Activated CD4-positive, alpha-beta T cell treated with anti-CD3 and anti-CD28 coated beads, Interleukin-2, amount 50 U/mL, for 1 hour (primary cell): ENCODE results near the gene SLC7A14.

Experiments used
- DNase-seq: peaks from one replicate; pipeline ENCODE4 v3.0.0-alpha.2; 2020

The SLC7A14 gene

DNA sequence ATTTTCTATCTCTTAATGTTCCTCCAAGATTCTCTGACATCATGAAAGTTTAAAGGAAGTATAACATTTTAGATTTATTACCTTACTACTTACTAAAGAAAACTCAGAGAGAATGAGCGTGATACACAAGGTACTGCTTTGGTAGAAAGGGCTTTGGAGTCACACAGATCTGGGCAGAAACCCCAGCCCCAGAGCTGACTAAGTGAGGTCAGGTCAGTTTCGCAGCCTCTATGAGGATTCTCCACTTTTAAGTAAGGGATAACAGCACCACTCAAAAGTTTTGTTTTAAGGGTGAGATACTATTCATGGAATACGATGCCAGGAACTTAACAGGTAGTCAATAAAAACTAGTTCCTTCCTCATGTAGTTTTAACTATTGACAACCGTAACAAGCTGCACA, 91.1 kb downstream of the SLC7A14 start:
- no peak for DNase-seq

DNA sequence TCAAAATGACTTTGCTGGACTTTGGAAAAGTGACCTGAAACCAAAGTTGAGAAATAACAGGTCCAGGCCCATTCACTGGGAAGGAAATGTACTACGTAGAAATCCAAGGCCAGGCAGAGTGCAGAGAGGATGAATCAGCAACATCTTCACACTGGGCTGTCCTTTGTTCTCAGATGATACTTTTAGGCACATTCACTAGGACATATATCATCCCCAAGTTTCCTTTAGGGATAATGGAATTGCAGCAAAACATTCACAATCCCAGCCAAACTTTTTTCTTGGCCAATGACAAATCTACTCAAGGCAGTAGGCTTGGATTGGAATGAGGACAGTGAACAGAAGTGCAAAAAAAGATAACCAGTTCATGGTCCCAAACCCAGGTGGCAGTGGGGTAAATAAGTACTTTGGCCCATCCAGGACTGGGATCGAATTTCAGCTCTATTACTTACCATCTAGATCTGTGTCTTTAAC, 92.1 kb downstream of the SLC7A14 start:
- no peak for DNase-seq

DNA sequence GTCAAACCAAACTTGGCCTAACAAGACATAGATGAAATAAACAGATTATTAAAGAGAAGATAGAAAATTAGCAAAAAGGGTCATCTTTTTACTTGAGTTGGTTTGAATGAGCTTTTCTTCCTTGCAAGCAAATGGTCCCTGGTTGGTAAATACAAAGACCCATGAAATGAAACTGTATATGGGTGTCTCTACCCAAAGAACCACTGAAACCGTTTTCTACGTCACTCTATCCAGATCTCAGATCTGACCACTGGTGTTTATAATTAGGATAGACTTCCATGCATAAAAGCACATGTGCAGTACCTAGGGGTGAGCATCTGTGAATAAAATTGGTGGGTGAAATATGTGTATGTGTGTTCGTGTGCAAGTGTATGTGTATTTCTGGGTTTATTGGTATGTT, 94.0 kb downstream of the SLC7A14 start:
- no peak for DNase-seq

DNA sequence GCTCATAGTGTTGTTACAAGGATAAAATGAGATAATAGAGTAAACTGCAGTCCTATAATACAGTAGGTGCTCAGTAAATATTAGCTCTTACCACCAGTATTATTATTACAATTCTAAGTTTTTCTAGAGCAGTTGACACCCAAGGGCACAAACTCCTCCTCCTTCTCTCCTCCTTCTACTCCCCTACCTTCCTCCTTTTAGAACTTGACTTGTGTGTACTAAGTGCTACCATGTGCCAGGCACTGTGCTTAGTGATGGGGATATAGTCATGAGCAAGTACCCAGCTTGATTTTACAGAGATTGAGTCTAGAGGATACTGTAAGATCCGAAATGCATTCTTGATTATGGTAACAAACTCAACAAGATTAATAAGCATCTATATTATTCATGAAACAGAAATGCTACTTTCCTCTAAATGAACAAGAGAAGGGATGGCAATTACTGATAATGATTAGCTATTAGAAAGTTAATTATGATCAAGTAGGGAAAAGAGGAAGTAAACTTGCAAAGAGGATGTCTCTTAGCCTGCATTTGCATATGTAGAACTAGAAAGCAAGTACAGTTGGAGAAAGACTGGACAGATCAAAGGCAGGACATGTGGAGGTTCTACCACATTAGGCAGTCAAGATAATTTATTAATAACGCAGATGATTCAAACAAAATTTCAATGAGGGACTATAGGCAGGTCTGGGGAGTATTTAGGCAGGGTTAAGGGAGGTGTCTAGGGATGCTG, 94.9 kb downstream of the SLC7A14 start:
- DNase-seq: no peak

DNA sequence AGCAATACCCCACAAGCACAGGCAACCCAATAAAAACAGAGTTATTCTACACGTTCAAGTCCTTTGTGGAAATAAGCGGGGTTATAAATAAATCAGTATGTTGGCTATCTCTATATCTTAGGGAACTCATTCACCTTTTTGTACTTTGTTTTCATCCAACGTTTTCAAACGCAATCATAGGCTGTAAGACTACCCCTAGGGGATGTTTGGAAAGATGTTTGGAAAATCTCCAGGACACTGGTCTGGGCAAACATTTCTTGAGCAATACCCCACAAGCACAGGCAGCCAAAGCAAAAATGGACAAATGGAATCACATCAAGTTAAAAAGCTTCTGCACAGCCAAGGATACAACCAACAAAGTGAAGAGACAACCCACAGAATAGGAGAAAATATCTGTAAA, 97.1 kb downstream of the SLC7A14 start:
- DNase-seq: no peak

DNA sequence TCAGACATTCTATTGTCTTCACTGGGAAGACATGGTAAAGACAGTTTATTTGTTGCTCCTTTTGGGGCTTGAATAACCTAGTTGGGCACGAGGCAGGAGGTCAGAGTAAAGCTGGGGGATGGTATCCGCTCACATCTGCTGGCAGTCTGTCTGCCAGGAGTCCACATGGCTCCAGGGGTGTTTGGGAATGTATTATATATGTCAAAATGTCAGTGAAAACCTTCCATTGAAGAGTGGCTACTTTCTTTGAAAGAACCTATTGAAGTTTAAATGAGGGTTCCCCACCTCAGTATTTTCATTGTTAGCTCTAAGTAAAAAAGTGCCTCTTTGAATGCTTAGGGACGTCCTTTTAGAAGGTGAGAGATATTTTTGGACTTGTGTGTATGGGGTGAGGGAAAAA, 98.8 kb downstream of the SLC7A14 start:
- DNase-seq: no peak

DNA sequence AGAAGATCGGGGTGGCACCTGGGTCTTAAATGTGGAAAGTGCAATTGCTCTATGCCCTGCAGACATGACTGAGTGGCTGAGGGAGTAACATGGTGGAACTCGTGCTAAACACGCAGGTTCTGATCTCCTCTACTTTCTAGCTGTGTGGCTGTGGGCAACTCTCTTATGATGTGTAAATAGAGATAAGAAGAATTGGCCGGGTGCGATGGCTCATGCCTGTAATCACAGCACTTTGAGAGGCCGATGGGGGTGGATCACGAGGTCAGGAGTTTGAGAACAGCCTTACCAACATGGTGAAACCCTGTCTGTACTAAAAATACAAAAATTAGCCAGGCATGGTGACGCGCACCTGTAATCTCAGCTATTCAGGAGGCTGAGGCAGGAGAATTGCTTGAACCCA, 99.5 kb downstream of the SLC7A14 start:
- DNase-seq: no peak

DNA sequence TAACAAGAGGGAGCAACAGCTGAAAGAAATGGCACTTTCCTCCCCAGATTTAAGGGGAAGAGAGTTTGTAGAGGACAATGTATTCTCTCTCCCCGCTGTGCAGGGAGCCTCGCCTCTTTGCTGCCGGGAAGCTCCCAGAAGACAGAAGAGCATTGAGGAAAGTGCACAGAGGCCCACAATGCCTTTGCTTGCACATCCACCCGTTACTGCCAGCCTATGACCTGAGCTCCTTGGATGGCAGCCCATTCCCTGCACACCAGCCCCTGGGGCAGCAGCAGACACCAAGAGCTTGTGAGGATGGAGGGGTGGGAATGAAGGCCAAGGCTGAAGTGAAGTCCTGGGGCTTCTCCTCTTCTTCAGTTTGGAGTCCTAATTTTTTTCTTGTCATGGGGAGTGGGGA, 100.2 kb downstream of the SLC7A14 start:
- no peak for DNase-seq

DNA sequence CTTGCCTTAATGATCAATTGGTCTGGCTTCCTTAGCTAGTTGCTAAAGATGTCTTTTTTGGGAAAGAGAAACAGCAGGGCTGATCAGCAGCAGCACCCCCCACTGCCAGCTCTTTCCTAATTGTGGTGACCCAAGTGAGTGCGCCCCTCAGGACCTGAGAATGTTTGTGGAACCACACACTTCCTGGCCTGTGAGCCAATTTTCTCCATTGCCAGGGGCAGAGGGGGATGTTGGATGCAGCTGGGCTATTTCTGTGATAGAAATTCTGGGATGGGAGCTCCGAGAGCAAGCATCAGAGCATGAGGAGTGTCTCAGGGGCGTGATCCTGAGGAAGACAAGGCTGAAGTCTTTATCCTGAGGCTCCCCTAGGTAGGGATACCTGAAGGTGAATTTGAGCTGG, 100.6 kb downstream of the SLC7A14 start:
- DNase-seq: no peak

DNA sequence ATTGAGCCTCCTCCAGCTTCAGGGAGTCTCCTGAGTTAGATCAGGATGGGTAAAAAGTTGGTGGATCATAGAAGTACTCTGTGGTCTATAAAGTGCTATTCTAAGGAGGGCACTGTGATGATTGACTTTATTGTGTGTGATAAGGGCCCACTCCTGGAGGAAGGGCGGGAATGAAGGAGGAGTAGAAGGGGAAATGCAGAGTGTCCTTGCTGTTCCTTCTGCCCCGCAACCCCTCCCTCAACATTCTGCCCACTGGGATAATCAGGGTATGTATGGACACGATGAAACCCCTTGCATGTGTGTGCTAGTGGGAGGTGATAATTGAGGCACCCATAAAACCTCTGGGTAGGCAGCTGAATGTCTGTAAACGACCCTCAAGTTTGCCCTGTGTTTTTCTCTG, 101.0 kb downstream of the SLC7A14 start:
- DNase-seq: no peak

DNA sequence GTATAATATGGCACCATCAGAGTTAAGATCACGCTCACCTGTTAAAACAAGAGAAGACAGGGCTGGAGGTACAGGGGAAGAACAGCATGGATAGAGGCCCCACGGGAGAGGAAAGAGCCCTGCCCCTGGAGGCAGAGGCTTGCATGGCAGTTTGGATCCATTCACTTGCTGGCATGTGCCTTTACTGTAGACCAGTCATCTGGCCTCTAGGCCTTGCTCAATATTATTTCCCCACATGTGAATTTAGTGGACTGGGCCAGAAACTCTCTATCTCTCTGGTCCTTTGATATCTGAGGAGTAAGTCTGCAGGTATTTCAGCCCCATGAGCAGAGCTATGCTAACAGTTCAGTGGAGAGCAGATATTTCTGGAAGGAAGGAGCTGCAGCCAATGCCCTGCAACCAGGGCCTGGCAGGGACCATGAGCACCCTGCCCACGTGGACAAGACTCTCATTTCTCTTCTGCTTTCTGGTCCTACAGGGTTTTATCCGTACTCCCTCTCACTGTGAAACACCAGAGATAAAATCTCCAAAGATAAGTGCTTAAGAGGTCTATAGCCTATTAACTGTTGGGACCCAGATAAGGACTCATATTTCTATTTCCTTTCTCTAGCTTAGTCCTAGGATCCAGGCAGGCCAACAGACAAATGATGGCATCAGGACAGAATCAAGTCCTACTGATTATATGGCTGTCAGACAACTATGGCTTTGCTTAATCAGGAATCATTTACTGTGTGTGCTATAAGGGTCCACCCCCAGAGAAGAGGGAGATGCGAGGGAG, 102.2 kb downstream of the SLC7A14 start:
- DNase-seq: no peak

DNA sequence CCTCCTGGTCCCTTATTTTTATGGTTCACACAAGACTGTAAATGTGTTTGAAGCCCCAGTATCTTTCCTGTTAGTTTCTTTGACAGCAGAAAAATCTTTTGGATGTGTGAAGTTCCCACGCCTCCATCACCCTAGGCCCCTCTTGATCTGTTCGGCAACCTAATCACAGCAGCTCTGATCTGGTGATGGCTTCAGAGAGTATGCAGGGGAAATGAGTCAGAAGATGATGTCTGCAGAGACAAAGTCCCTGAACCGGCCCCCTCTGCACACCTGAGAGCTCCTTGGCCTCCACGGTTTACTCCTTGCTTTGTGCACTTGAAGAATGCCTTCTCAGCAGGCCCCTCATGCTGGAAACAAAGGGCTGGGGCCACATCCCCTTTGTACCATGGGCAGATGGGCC, 103.7 kb downstream of the SLC7A14 start:
- DNase-seq: no peak

DNA sequence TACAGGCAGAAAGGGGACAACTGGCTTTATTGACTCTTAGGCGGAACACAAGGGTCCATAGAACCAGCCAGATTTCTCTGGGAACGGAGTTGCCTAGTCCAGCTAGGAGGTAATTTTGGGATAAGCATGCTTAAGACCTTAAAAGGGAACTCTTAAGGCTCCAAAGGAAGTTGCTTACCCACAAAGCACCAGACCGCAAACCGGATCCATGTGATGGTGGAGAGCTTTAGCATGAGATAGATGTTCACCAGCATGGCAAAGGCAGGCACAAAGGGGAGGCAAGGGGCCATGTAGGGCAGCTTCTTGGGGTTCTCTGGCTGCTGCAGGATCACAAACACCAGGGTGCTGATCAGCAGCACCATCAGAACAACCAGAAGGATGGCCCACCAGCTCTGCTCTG, 105.8 kb downstream of the SLC7A14 start:
- no peak for DNase-seq

DNA sequence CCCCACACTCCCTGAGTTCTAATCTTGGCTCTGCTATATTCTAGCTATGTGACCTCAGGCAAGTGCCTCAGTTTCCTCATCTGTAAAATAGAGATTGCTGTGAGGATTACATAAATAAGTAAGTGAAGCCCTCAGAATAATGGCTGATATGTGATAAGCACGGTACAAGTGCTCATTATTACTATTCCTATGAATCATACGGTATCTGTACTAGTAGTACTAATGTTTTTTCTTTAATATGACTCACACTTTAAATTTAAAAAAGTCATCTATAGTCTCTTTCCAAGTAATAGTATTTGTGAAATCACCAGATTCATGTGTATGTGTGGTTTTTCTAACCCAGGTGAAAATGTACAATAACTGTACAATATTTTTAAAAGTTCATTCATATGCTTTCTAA, 108.5 kb downstream of the SLC7A14 start:
- DNase-seq: no peak

DNA sequence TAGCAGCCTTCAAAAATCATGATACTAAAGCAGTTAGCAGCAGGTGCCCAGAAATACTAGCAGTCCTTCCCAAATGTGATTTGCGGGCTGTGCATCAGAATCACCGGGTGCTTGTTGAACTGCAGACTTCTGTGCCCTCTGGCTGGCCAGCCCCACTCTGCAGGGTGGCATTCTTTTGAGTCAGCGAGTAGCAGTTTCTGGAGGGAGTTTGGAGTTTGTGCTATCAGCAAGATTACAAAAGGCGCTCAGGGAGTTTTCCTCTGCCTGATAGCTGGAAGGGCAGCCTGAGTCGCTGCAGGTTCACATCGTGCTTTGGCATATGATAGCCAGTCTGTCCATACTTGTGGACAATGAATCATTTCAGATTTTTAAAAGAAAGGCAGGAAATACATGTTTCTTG, 109.6 kb downstream of the SLC7A14 start:
- no peak for DNase-seq

DNA sequence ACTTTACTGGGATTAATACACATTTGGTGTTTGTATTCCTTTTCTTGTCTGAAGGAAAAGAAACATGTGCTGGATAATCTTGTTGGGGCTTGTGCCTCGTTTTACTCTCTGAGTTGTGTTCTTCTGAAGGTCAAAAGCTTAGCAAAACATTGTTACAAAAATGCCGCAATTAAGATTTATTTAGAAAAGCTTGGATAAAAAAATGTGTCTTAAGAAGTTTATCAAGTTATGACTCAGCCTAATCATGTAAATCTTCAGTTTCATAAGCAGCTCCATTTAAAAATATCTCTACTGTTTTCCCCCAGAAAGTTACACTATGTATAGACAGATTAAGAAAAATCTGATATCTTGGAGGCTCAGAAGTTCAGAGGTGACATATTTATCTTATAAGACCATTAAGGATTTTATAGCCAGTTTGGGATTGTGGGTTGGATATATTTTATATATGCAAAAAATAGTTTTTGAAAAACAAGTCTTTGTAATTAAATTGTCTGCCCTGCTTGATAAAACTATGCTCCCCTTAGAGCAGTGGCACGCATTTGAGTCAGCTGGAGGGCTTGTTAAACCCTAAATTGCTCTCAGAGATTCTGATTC, 110.7 kb downstream of the SLC7A14 start:
- no peak for DNase-seq

DNA sequence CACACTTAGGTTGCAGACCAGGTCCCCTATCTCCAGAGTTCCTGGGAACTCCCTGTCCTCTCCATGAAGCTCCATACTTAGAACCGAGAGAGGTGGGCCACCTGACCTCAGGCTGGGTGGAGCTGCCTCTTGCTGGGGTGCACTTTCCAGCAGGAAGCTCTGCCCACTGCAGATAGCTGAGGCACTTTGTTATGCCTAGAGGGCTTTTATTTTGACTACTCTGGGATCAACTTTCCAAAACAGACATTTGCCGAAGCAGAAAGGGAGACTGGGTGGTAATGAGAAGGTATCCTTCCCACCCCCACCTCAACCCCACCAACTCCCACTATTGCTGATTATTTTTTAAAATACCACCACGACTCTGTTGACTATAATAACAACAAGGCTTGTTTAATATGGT, 112.5 kb downstream of the SLC7A14 start:
- DNase-seq: no peak

DNA sequence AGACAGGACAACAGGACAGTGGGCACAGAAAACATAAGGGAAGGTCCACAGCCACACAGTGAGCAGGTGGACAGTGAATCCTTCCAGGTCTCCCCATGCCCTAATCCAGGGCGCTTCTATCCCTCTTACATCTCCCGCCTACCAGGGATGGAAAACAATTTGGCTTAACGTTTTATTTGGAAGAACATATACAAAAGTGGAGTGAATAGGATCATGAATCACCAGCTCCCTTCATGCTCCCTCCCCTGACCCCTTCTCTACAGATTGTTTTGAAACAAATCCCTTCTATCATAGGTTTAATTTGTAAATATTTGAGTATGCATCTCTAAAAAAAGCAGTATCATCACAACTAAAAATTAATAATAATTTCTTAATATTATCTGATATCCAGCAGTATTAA, 114.7 kb downstream of the SLC7A14 start:
- DNase-seq: no peak

DNA sequence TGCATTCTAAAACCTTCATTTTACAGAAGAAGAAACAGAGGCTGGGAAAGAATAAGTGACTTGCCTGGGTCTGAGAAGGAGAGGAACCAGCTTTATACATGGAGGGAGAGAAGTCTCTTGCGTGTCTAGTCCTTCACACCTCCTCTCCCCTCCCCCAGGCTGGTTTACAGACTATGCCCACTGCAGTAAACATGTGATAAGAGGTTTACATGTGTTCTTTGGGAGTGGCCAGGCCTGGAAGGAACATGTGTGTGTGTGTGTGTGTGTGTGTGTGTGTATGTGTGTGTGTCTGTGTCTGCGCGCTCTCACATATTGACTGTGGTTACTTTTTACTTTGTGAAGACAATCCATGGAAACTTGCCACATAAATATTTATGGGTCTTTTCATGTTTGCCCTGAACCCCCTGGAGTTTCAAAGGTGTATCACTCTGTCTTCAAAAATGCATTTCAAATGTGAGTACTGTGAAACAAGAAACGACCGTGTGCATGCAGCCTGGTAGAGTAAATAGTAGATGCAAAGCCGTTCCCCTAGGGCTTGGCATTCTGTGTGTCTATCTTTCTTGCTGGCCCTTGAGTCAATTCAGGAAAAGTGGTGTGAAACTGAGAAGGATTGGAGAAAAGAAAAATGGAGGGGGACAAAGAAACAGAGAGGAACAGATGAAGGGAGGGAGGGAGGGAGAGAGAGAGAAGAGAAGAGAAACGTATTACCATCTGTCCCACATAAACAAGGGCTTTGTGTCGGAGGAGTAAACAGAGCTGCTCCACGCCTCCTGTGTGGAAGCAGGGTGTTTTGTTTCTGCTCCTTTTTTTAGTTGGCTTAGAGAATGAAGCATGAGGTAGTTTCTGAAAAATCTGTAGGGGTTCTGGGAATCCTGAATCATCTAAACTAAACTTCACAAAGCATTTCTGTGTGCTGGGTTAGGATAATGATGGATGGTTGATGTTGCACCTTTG, 115.5 kb downstream of the SLC7A14 start:
- no peak for DNase-seq

DNA sequence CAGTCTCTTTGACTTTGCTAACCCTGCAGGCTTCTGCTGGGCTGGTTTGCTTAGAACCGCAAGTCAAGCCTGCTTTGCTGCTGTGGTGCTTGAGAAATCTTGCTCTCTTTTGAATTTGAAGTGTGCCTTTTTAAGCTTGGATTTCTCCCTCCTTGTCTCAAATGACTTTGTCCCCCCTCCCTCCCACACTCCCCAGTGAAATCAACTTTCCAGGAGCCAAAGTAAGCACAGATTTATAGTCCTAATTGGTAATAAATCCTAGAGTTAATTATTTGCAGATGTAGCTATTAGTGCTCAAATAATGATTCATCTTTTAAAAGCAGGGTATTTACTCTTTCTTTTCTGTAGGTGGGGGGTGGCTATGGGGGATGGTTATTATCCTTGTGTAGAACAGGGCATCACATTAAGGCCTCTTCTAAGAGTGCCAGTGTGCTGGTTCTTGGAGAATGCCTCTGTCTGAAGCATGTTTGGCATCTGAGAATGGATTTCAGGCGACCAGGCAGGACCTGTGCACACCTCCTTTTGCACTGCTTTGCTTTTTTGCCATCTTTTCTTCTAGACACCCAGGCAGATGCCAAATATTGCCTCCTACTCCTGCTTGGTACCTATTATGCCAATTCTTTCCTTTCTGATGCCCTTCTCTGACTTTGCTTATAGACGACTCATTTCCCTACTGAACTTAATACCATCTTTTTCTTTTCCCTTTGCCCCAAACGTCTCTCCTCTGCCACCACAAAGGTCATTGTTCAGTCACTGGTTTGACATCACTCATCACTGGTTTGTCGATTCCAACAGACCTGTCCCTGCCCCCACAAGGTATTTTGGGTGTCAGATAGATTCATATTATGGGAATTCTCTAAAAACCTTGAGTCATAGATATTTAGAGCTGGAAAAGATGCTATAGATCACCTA, 116.5 kb downstream of the SLC7A14 start:
- DNase-seq: no peak

DNA sequence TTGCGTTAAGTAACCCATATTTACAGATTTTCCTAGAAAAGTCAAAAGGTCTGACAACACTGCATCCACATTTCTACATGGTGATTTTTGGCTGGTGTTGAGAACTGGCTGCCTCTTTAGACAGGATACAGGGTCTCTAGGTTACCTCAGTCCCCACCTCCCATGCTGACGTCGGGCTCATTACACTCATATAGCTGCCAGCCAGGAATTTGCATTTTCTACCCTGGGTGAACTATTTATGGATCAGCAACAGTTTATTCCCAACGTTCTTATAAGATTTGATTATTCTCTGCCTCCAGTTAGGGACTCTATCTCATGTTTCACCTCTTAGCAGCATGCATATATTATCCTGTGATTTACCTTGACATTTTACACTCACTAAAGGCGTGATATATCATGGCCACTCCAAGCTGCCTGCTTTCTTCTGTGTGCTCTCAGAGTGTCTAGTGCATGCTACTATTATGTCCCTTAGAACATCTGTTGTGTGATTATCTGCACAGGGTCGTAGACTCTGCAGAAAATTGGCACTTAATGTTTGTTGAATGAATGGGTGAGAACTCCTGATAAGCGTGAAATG, 118.2 kb downstream of the SLC7A14 start:
- no peak for DNase-seq

DNA sequence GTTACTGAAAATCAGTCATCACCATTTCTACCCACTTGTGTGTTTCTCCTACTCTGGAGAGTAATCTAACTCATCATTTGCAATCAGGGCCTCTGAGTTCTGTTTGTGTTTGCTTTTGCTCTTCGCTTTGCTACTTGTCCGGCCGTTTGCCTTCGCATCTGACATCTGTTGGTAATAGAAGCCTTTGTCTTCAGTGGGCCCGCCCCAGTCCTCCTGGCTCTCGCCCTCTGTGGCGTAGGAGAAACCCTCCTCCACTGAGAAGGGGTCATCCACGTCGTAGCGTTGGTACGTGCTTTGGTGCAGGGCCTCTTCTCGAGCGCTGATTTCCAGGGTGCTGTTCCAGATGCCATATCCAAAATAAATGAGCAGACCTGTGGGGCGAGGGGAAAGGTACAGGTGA, 118.9 kb downstream of the SLC7A14 start:
- no peak for DNase-seq
